ENCODE results near the gene TNFRSF8. TPM values are rescaled to one million over a fixed set of nuclear protein-coding genes. Genes with fewer than 3 reads are reported as not detected.

Gene TNFRSF8
- total RNA-seq, 6 experiments from 2014 or later: 0.07 TPM; not detected in 5

DNA sequence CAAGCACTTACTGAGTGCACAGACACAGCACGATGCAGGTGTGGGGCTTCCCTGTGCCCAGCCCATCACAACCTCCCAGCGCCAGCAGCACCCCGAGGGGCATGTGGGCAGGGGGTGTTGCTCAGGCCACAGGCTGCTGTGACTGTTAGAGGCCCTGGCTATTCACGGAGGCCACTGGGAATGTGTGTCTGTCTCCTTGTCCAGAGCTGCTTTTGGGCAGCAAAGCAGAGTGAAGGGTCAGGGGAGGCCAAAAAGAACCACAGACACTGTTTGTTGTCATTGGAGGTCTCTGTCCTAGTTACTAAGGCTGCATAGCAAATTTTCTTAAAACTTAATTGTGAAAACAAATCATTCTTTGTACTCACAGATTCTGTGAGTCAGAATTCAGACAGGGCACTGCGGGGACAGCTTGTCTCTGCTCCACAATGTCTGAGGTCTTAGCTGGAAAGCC lies 49.6 kb downstream of the TNFRSF8 start:
- Mint-ChIP-seq H3K27ac (peak overlapping the region; percentile 69), H3K36me3 (ENCODE audit: low read depth) (no peaks in the 10 kb centered on the region), H3K4me3 (no peak overlapping the region), H3K4me1 (ENCODE audit: low read depth) (peaks cover 17% of the 10 kb centered on the region), H3K27me3 (ENCODE audit: insufficient read depth) (peaks cover 38% of the 10 kb centered on the region), H3K9me3 (no peaks in the 10 kb centered on the region)
- TF ChIP-seq, protein P1, sequence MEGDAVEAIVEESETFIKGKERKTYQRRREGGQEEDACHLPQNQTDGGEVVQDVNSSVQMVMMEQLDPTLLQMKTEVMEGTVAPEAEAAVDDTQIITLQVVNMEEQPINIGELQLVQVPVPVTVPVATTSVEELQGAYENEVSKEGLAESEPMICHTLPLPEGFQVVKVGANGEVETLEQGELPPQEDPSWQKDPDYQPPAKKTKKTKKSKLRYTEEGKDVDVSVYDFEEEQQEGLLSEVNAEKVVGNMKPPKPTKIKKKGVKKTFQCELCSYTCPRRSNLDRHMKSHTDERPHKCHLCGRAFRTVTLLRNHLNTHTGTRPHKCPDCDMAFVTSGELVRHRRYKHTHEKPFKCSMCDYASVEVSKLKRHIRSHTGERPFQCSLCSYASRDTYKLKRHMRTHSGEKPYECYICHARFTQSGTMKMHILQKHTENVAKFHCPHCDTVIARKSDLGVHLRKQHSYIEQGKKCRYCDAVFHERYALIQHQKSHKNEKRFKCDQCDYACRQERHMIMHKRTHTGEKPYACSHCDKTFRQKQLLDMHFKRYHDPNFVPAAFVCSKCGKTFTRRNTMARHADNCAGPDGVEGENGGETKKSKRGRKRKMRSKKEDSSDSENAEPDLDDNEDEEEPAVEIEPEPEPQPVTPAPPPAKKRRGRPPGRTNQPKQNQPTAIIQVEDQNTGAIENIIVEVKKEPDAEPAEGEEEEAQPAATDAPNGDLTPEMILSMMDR (IDR thresholded peaks at IDR 0.05): no peak
- peak; percentile 73 for DNase-seq

DNA sequence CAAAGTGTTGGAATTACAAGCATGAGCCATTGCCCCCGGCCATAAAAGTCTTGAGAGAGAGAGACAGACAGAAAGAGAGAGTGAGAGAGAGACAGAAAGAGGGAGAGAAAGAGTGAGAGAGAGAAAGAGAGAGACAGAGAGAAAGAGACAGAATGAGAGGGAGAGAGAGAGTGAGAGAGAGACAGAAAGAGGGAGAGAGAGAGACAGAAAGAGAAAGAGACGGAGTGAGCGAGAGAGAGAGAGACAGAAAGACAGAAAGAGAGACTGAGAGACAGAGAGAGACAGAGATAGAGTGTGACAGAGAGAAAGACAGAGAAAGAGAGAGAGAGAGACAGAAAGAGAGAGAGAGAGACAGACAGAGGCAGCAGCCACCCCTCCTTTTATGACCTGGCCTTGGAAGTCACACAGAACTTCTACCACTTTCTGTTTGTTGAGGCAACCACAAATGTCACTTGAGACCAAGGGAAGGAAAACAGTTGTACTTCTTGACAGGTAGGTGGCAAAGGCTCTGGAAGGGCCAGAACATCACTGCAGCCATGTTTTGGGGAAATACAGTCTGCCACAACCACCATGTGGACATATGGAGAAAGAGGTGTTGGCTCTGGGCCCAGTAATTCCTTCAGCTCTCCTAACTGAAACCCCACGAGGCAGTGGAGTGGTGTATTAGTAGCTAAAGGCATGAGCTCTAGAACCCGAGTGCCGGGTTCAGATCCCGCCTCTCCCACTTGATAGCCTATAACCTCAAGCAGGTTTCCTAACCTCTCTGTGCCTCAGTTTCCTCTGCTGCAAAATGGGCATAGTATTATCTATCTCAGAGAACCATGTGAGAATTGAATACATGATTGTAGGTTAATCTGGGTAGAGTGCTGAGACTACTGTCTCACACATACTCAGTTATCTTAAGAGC lies 50.6 kb downstream of the TNFRSF8 start:
- peak; percentile 25 for DNase-seq
- no peaks in the 10 kb centered on the region for H3K36me3 Mint-ChIP-seq (ENCODE audit: low read depth)

DNA sequence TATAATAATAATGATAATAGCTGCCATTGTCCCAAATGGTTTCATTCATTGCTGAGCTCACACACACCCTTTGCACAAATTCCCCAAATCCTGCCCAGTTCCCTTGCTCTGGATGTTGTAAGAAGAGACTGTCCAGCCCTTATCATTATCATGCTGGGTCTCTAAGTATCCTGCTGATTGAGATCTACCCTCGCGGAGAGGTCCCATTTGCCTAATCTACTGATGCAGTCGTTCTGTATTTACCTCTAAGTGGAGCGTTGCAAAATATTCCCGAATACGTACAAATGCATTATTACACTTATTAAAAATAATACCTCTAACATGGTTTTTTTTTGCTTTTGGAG lies 51.2 kb downstream of the TNFRSF8 start:
- TF ChIP-seq, protein P1 (IDR thresholded peaks at IDR 0.05): no peak
- Mint-ChIP-seq H3K27ac (no peak overlapping the region), H3K36me3 (ENCODE audit: low read depth) (no peaks in the 10 kb centered on the region), H3K4me3 (no peak overlapping the region), H3K4me1 (ENCODE audit: low read depth) (peaks cover 17% of the 10 kb centered on the region), H3K27me3 (ENCODE audit: insufficient read depth) (peaks cover 33% of the 10 kb centered on the region), H3K9me3 (no peaks in the 10 kb centered on the region)
- no peak for DNase-seq

More for the DNA sequence above, 50.6 kb downstream of the TNFRSF8 start:
- Mint-ChIP-seq H3K4me1 (ENCODE audit: low read depth) (peaks cover 17% of the 10 kb centered on the region), H3K27me3 (ENCODE audit: insufficient read depth) (peaks cover 37% of the 10 kb centered on the region), H3K4me3 (no peak overlapping the region), H3K27ac (0 out of 2 replicates have a peak overlapping the region, but pooled peaks have one; percentile 0), H3K9me3 (no peaks in the 10 kb centered on the region)
- TF ChIP-seq, protein P1 (IDR thresholded peaks at IDR 0.05): no peak

DNA sequence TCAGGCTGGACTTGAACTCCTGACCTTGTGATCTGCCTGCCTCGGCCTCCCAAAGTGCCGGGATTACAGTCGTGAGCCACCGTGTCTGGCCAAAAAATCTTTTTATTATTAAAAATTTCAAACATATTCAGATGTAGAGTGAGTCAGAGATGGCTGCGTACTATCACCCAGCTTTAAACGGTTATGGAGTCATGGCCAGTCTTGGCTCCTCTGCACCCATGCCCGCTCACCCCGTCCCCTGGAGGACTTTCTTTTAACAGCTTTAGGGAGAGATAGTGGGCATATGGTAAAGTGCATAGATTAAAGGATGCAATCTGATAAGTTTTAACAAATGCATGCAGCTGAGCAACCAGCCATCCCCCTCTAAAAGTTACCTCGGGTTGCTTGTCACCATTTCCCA lies 51.8 kb downstream of the TNFRSF8 start:
- Mint-ChIP-seq H3K9me3 (no peaks in the 10 kb centered on the region), H3K27me3 (ENCODE audit: insufficient read depth) (peaks cover 32% of the 10 kb centered on the region), H3K4me1 (ENCODE audit: low read depth) (peaks cover 17% of the 10 kb centered on the region), H3K36me3 (ENCODE audit: low read depth) (no peaks in the 10 kb centered on the region), H3K4me3 (no peak overlapping the region), H3K27ac (no peak overlapping the region)
- DNase-seq: no peak
- TF ChIP-seq, protein P1 (IDR thresholded peaks at IDR 0.05): no peak

DNA sequence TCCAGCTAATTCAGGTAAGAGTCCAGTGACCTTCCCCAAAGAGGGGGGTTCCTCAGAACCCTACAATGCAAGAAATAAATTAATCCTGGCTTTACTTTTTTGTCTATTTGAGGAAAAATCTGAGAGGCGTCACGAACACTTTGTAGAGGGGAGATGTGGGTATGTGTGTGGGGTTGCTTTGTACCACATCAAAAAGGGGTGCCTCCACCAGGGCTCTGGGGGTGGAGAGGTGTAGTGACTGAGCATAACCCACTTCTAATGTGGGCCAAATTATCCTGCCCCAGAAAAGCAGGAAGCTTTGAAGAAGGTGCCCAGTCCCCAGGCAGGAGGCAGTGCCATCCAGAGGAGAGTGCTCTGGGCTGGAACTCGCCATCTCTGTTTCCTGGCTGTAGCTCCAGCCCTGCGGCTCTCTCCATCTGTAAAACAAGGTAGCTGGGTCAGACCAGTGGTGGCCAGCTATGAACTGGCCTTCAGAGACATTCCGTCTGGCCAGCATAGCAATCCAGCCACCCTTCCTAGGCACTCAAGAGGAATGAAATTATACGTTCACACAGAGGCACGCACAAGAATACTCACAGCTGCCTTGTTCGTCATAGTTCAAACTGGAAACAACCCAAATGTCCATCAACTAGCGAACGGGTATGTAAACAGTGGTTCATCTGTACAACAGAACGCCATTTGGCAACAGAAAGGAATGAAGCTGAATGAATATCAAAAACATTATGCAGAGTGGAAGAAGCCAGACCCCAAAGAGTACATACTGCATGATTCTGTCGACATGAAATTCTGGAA lies 58.3 kb downstream of the TNFRSF8 start:
- Mint-ChIP-seq H3K9me3 (no peaks in the 10 kb centered on the region), H3K4me3 (no peak overlapping the region), H3K27me3 (ENCODE audit: insufficient read depth) (peaks cover 27% of the 10 kb centered on the region), H3K4me1 (ENCODE audit: low read depth) (peaks cover 11% of the 10 kb centered on the region), H3K36me3 (ENCODE audit: low read depth) (no peaks in the 10 kb centered on the region), H3K27ac (no peak overlapping the region)
- DNase-seq: peak; percentile 44
- TF ChIP-seq, protein P1 (IDR thresholded peaks at IDR 0.05): no peak

Measured in HFFc6 (cell line).